HepG2 (cell line): Measurements from ENCODE around the gene CHPF.

Experiments
- ATF7-NPFF ChIP-seq: sonication (generic); formaldehyde crosslinking; IDR thresholded peaks from 2 replicates; pipeline ENCODE4 v1.8.1; 2023; ENCODE audit warnings: mild to moderate bottlenecking, low read depth, missing genetic modification reagents, moderate library complexity
- IKZF4 ChIP-seq: sonication (generic); formaldehyde crosslinking; IDR thresholded peaks from 2 replicates; pipeline ENCODE4 v1.5.1; 2020; ENCODE audit warnings: borderline replicate concordance, mild to moderate bottlenecking, low read depth, missing genetic modification reagents; ENCODE audit errors: not compliant biosample characterization
- MAFK ChIP-seq, 2 experiments: IDR thresholded peaks in 1 of 2; conservative IDR thresholded peaks in 1 of 2; 2 replicates each; pipeline ENCODE4 v1.6.1; 2011; ENCODE audit warnings: improper control_type of control experiment in 2 of 2, low read length in 2 of 2
- SETDB1 ChIP-seq: sonication (generic); formaldehyde crosslinking; IDR thresholded peaks from 2 replicates; pipeline ENCODE4 v1.5.1; 2020; ENCODE audit warnings: missing genetic modification reagents, mild to moderate bottlenecking, borderline replicate concordance
- SNAPC5 ChIP-seq: sonication (generic); formaldehyde crosslinking; IDR thresholded peaks from 2 replicates; pipeline ENCODE4 v1.8.1; 2023; ENCODE audit warnings: mild to moderate bottlenecking, missing genetic modification reagents, borderline replicate concordance
- YY1 ChIP-seq: IDR thresholded peaks from 2 replicates; pipeline ENCODE4 v1.6.1; 2011; ENCODE audit warnings: low read length, low read depth, moderate library complexity, mild to moderate bottlenecking; ENCODE audit not compliant: insufficient read depth, insufficient replicate concordance
- ZNF451 ChIP-seq: sonication (generic); formaldehyde crosslinking; IDR thresholded peaks from 2 replicates; pipeline ENCODE4 v1.5.0; 2020; ENCODE audit warnings: mild to moderate bottlenecking, missing genetic modification reagents

DNA sequence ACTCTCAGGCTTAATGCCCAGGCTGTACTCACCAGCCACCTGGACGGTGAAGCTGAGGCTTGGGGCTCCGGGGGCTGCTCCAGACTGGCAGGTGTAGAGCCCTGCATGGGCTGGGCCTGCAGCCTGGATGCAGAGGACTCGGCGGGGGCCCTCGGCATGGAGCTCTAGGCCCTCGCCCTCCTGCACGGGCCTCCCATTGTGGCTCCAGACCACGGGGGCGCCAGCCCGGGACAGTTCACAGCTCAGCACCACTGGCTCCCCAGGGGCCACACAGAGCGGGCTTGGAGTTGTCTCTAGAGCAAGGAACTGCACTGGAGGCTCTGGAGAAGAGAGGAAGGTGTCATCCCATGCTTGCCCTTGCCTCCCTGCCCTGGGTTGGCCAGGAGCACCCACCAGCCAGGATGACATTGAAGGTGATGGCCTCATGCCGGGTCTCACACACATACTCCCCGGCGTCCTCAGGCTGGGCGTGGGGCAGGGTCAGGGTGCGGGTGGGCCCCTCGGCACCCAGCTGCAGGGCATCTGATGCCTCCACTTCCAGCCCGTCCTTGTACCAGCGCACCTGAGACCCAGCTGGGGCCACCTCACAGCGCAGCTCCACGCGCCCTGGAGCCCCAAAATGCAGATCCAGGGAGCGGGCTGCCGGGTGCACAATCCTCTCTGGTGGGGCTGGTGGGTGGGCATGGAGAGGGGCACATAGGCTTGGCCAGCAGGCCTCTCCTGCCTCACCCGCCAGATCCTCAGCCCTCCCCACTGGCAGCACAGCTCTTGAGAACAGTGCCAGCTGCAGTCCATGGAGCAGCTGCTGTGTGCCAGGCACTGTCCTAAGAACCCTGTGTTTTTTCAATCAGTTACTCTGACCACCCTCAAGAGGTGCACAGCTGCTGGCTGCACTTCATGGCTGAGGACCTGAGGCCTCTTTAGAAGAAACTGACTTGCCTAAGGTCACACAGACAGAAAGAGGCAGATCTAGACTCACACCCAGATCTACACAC, 14.5 kb upstream of the CHPF start:
- TF ChIP-seq IKZF4 (CRISPR knock-in tag) (no peak), ATF7-NPFF (CRISPR knock-in tag) (no peak), ZNF451 (CRISPR knock-in tag) (no peak), YY1 (no peak), SNAPC5 (CRISPR knock-in tag) (no peak), MAFK (conservative IDR thresholded peaks at IDR 0.05 in 1 of 2, IDR thresholded peaks at IDR 0.05 in 1 of 2; ENCODE audit: low read length in 2 of 2) (no peak), SETDB1 (CRISPR knock-in tag) (no peak)
